Measurements from ENCODE around the gene NTSR1. TPM values are rescaled to one million over a fixed set of nuclear protein-coding genes. Genes with fewer than 3 reads are reported as not detected.

NTSR1 gene
- total RNA-seq, 6 experiments from 2014 or later: 0.04 to 0.74 (median 0.09) TPM; not detected in 2

GRCh38 chr20:62794007-62794724 is 85.5 kb downstream of the NTSR1 start:
- DNase-seq: peak; percentile 98 to 99 (median 99)
- TF ChIP-seq CTCF (IDR thresholded peaks at IDR 0.05) (no peak), POLR2A (IDR thresholded peaks at IDR 0.05) (peak; percentile 89)
- peak overlapping the region; percentile 80 to 94 (median 89) for H3K27ac ChIP-seq
- 0% methylated on average over 9 of the region's 69 CpGs for WGBS (ENCODE audit: insufficient coverage, low coverage, low lambda C conversion rate, missing lambda C conversion rate)
- H3K4me3 ChIP-seq: peak overlapping the region; percentile 35 to 88 (median 51)
- peaks cover 0 to 31% (median 12%) of the 10 kb centered on the region in 4 donors for H3K4me1 ChIP-seq
- H3K27me3 ChIP-seq: no peaks in the 10 kb centered on the region
- intact Hi-C loops (cut with DNase I): no loop called here
- H3K9me3 ChIP-seq: no peaks in the 10 kb centered on the region
- ATAC-seq: peak; percentile 84 to 90 (median 84)
- peaks cover 0 to 8% (median 4%) of the 10 kb centered on the region in 4 donors for H3K36me3 ChIP-seq

DNA sequence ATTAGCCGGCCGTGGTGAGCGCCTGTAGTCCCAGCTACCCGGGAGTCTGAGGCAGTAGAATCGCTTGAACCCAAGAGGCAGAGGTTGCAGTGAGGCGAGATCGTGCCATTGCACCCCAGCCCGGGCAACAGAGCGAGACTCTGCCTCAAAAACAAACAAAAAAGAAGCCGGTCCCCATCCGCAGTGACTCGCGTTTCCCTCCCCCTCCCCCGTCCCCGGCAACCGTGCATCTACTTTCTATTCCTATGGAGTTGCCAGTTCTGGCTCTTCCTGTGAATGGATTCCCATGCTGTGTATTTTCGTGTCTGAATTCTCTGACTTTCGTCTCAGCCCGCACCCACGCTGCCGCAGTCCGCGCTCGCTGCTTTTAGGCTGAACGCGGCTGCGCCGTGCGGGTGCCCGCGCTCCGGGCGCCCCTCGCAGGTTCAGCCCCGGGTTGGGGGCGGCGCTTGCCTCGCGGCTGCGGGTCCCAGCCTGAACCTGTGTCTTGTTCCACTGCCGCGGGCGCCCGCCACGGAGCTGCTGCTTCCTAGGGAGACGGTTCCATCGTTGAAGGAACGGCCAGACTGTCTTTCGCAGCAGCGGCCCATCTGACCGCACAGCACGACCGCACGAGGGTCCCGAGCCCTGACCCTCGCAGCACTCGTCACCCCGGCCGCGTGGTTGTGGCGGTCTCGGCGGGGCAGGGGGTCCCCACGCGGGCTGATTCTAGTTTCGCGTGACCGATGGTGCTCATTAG is 86.6 kb downstream of the NTSR1 start:
- WGBS (ENCODE audit: insufficient coverage, low coverage, low lambda C conversion rate, missing lambda C conversion rate): 0% methylated on average over 33 of the region's 68 CpGs
- peak in 1 of 4 donors; percentile 0 for ATAC-seq
- intact Hi-C loops (cut with DNase I): no loop called here
- Histone ChIP-seq H3K27me3 (no peaks in the 10 kb centered on the region), H3K27ac (peak overlapping the region; percentile 74 to 94 (median 80)), H3K4me1 (peaks cover 0 to 31% (median 12%) of the 10 kb centered on the region in 4 donors), H3K36me3 (peaks cover 0 to 18% (median 8%) of the 10 kb centered on the region in 4 donors), H3K9me3 (no peaks in the 10 kb centered on the region), H3K4me3 (peak overlapping the region; percentile 35 to 88 (median 51))
- peak in 2 of 3 donors; percentile 66 to 75 for DNase-seq
- TF ChIP-seq POLR2A (IDR thresholded peaks at IDR 0.05): no peak
- no peak for TF ChIP-seq CTCF (IDR thresholded peaks at IDR 0.05)

- TF ChIP-seq POLR2A (IDR thresholded peaks at IDR 0.05) (no peak), CTCF (IDR thresholded peaks at IDR 0.05) (no peak)
- no peak for ATAC-seq
- H3K4me1 ChIP-seq: peaks cover 0 to 31% (median 12%) of the 10 kb centered on the region in 4 donors
- peak overlapping the region; percentile 59 to 88 (median 66) for H3K4me3 ChIP-seq
- H3K36me3 ChIP-seq: peaks cover 0 to 26% (median 9%) of the 10 kb centered on the region in 4 donors
- 5% methylated on average over 7 of the region's 53 CpGs for WGBS (ENCODE audit: insufficient coverage, low coverage, low lambda C conversion rate, missing lambda C conversion rate)
- H3K27ac ChIP-seq: peak overlapping the region; percentile 87 to 94 (median 89)
- H3K27me3 ChIP-seq: no peaks in the 10 kb centered on the region
- intact Hi-C loops (cut with DNase I): no loop called here
- DNase-seq: no peak
- no peaks in the 10 kb centered on the region for H3K9me3 ChIP-seq
Observed at GRCh38 chr20:62796699-62797491, 88.3 kb downstream of the NTSR1 start.

Measured in right lobe of liver (tissue), 6 donors.